Measurements from ENCODE around the gene SLC17A2.

The SLC17A2 gene, protein sequence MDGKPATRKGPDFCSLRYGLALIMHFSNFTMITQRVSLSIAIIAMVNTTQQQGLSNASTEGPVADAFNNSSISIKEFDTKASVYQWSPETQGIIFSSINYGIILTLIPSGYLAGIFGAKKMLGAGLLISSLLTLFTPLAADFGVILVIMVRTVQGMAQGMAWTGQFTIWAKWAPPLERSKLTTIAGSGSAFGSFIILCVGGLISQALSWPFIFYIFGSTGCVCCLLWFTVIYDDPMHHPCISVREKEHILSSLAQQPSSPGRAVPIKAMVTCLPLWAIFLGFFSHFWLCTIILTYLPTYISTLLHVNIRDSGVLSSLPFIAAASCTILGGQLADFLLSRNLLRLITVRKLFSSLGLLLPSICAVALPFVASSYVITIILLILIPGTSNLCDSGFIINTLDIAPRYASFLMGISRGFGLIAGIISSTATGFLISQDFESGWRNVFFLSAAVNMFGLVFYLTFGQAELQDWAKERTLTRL

GRCh38 chr6:25930532-25931410, at the start of gene SLC17A2:
TSS of gene SLC17A2 (minus strand) at chr6:25930691. CDS start at chr6:25925796, 4,895 bp downstream.
- DNase-seq: no peak

- DNase-seq: no peak
These were observed 45.6 kb upstream of the SLC17A2 start for GRCh38 chr6:25975923-25976560.

GRCh38 chr6:25973923-25974555, 43.5 kb upstream of the SLC17A2 start:
- no peak for DNase-seq

DNA sequence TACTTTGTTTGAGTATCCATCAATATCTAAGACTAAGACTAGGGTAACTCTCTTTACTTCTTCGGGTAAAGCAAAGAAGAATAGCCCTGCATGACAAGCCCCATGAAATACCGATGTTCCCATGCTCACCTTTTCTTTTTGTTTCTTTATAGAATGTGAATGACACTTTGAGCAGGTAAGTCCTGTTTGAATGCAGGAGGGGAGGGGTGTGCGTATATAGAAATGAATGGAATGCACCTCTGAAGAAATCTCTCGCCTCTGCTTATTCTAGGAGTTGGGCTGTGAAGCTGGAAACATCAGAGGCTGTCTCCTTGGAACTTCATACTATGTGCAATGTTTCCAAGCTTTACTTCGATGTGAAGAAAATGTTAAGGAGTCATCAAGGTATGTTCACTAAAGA, 42.4 kb upstream of the SLC17A2 start:
- DNase-seq: no peak

GRCh38 chr6:25972128-25972527, 41.6 kb upstream of the SLC17A2 start:
- no peak for DNase-seq

GRCh38 chr6:25971187-25971821, 40.8 kb upstream of the SLC17A2 start:
- DNase-seq: no peak

DNA sequence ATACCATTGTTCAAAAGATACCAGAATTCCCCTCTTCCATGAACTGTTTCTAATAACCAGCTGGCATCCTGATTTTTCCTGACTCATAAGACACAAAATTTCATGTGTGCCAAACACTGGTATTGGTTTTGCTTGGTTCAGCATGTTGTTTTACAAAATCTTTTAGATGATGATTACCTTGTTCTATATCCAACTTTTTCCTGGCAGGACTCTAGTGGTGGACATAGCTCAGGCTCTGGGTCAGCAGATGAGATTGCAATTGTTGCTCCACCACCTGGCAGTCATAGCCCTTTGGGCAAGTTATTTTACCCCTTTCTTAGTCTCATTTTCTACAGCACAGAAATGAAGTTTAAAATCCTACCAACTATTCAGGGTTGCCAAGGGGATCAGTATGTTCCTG, 38.3 kb upstream of the SLC17A2 start:
- DNase-seq: no peak

DNA sequence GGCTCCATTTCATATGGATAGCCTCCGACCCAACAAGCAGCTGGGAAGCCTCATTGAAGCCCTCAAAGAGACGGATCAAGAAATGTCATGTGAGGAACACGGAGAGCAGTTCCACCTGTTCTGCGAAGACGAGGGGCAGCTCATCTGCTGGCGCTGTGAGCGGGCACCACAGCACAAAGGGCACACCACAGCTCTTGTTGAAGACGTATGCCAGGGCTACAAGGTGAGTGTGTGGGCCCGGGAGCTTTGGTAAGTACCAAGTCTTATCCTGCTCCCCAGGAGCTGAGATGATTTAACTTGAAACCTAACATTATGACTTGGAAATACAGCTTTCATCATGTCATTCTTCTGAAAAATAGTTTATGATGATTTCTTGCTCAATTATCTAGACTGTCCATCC, 36.2 kb upstream of the SLC17A2 start:
- DNase-seq: no peak

- DNase-seq: no peak
These were observed 34.6 kb upstream of the SLC17A2 start for GRCh38 chr6:25965058-25965457.

GRCh38 chr6:25963426-25964123, 33.1 kb upstream of the SLC17A2 start:
- no peak for DNase-seq

GRCh38 chr6:25962149-25963127, 31.9 kb upstream of the SLC17A2 start, which contains the start of gene TRIM38:
TSS of gene TRIM38 (plus strand) at chr6:25962802. CDS start at chr6:25966523, 3,721 bp downstream.
- DNase-seq: peak in 9 of 14 donors; percentile 2 to 39 (median 17)

DNA sequence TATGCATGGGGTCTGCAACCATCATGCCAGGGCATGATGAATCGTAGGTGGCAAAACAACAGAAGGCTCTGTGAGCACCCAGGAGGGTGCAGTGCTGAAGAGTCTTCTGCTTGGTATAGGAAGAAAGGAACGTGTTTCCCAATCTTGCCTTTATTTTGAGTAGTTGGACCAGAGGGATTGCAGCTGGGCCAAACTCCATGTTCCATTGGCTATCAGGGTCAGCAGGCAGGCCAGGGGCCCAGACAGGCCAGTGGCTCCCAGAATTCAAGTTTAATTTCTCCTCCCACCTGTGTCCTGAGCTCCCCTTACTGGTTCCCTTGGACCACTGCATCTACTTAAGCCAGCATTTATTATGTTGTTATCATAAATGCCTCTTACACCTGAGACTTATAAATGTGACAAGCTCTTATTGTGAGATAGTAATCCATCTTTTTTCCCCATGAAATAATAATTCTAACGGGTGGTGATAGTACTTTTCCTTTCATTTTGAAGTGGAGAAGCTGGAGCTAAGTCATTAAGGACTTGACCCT, 31.2 kb upstream of the SLC17A2 start:
- DNase-seq: no peak

DNA sequence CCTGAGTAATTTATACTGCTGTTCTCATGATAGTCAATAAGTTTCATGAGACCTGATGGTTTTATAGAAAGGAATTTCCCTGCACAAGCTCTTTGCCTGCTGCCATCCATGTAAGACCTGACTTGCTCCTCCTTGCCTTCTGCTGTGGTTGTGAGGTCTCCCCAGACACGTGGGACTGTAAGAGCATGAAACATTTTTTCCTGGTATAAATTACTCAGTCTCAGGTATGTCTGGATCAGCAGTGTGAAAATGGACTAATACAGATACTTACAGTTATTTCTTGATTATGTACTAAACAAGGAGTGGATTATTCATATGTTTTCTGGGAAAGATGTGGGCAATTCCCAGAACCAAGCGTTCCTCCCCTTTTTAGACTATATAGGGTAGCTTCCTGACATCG, 30.2 kb upstream of the SLC17A2 start:
- no peak for DNase-seq

- no peak for DNase-seq
These were observed 29.5 kb upstream of the SLC17A2 start for GRCh38 chr6:25959890-25960536.

DNA sequence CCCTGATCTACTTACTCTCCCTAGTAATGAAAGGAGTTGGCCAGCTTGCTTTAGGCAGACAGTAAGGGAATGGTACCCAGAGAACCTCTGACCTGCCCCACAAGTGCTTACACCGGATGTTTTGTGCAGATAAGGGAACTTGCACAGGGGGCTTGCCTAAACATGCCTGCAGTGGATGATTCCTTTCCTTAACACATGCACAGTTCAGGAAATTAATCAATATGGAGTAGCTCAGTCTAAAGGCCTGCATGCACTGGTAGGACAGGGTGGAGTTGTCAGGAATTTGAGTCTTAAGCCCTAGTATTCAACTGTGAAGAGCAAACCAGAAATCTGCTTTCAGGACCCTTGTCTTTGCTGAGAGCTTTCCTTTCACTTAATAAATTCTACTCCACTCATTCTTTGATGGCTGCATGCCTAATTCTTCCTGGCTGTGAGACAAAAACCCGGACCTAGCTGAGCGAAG, 28.2 kb upstream of the SLC17A2 start:
- no peak for DNase-seq

- no peak for DNase-seq
These were observed 25.7 kb upstream of the SLC17A2 start for GRCh38 chr6:25956226-25956625.

GRCh38 chr6:25954756-25955155, 24.3 kb upstream of the SLC17A2 start:
- DNase-seq: no peak

- no peak for DNase-seq
These were observed 23.2 kb upstream of the SLC17A2 start for GRCh38 chr6:25953733-25954132.

DNA sequence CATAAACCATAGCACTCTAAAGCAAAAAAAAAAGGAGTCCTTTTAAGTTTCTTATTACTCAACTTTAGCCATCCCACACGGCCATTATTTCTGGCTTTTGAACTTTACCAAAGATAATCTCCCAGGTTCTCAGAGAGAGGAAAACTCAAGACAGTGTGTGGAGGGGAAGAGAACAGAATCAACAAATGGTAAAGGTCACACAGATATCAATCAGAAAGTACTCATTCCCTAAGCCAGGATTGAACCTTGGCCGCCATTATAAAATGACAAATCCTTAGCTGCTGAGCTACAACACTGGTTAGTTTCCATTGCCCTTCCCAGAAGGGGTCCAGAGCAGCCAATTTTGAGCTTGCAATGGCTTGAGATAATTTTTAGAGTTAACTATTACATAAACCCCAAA, 22.0 kb upstream of the SLC17A2 start:
- DNase-seq: no peak

Measured in C1 segment of cervical spinal cord (tissue), 14 donors.